GM18867 (cell line): Measurements from ENCODE around the gene GLB1L.

Experiments
- ATAC-seq: cut with Tn5 transposase; IDR thresholded peaks from one replicate; pipeline ENCODE4 v1.9.1; 2021; ENCODE audit warnings: mild to moderate bottlenecking, moderate library complexity; ENCODE audit not compliant: unreplicated experiment

The GLB1L gene

GRCh38 chr2:219253753-219254589 lies 8.7 kb upstream of the GLB1L start, which contains the start of gene TUBA4A:
Gene TUBA4A (minus strand): TSS chr2:219253918. CDS start chr2:219253858, 60 bp downstream.
- ATAC-seq, result peak; percentile 48

- ATAC-seq, result no peak
Measured at GRCh38 chr2:219252900-219253752, 7.9 kb upstream of the GLB1L start, which contains the start of gene TUBA4B. Gene TUBA4B (plus strand): TSS chr2:219253243. CDS start chr2:219253408, 165 bp downstream.

- no peak for ATAC-seq
Measured at GRCh38 chr2:219252570-219252899, 7.3 kb upstream of the GLB1L start.

GRCh38 chr2:219252084-219252483 lies 6.8 kb upstream of the GLB1L start:
- ATAC-seq, result no peak

GRCh38 chr2:219251656-219252055 lies 6.4 kb upstream of the GLB1L start:
- ATAC-seq, result no peak

GRCh38 chr2:219250049-219250781 lies 5.0 kb upstream of the GLB1L start:
- ATAC-seq, result no peak

GRCh38 chr2:219249203-219249980 lies 4.1 kb upstream of the GLB1L start:
- ATAC-seq, result peak; percentile 35

- ATAC-seq, result no peak
Measured at GRCh38 chr2:219248845-219249202, 3.6 kb upstream of the GLB1L start.

GRCh38 chr2:219247678-219248642 lies 2.7 kb upstream of the GLB1L start:
- no peak for ATAC-seq

- no peak for ATAC-seq
Measured at GRCh38 chr2:219246559-219246958, 1.3 kb upstream of the GLB1L start.

GRCh38 chr2:219245899-219246230 lies 621 bp upstream of the GLB1L start:
- no peak for ATAC-seq

- no peak for ATAC-seq
Measured at GRCh38 chr2:219244789-219245147, 476 bp downstream of the GLB1L start.

- no peak for ATAC-seq
Measured at GRCh38 chr2:219243291-219243761, 1.9 kb downstream of the GLB1L start.

- no peak for ATAC-seq
Measured at GRCh38 chr2:219234331-219234730, 10.9 kb downstream of the GLB1L start.

GRCh38 chr2:219230059-219230540 lies 15.1 kb downstream of the GLB1L start:
- ATAC-seq, result no peak

- ATAC-seq, result peak; percentile 95
Measured at GRCh38 chr2:219229305-219230058, 15.8 kb downstream of the GLB1L start, which contains the start of the genes ANKZF1 and ATG9A. Gene ANKZF1 (plus strand): TSS chr2:219229806. CDS start chr2:219230258, 452 bp downstream. Gene ATG9A (minus strand): TSS chr2:219229636. CDS start chr2:219228024, 1,612 bp downstream.

- no peak for ATAC-seq
Measured at GRCh38 chr2:219228911-219229304, 16.3 kb downstream of the GLB1L start.
